Skeletal muscle tissue (tissue), 4 donors: ENCODE results near the gene SLC1A3. TPM values are rescaled to one million over a fixed set of nuclear protein-coding genes. Genes with fewer than 3 reads are reported as not detected.
"Not testable (repeated sequence)": the region's sequence is repeated elsewhere in the genome, so short reads cannot be mapped to it uniquely, and the experiment has no call there.

Experiments used
- H3K27ac ChIP-seq: one replicate; pipeline ENCODE4 v1.7.0; 2013; ENCODE audit warnings: mild to moderate bottlenecking, low read depth, low read length, inconsistent platforms
- H3K27me3 ChIP-seq, 3 donors: one replicate each; pipeline ENCODE4 v1.7.0; 2013; ENCODE audit warnings: low read length in 3 of 3; ENCODE audit not compliant: control insufficient read depth in 3 of 3, insufficient read depth in 3 of 3
- H3K36me3 ChIP-seq, 3 donors: one replicate each; pipeline ENCODE4 v1.7.0; 2013; ENCODE audit warnings: low read length in 3 of 3; ENCODE audit not compliant: control insufficient read depth in 3 of 3, insufficient read depth in 3 of 3
- H3K4me1 ChIP-seq, 3 donors: one replicate each; pipeline ENCODE4 v1.7.0; 2013; ENCODE audit warnings: low read length in 3 of 3, mild to moderate bottlenecking in 3 of 3; ENCODE audit not compliant: control insufficient read depth in 3 of 3, insufficient read depth in 3 of 3
- H3K4me3 ChIP-seq, 3 donors: one replicate each; pipeline ENCODE4 v1.7.0; 2013; ENCODE audit warnings: low read length in 3 of 3
- H3K9ac ChIP-seq, 3 donors: one replicate each; pipeline ENCODE4 v1.7.0; 2013; ENCODE audit warnings: low read length in 3 of 3, mild to moderate bottlenecking in 3 of 3, moderate library complexity in 2 of 3, low read depth in 1 of 3
- H3K9me3 ChIP-seq, 3 donors: one replicate each; pipeline ENCODE4 v1.7.0; 2013; ENCODE audit warnings: low read length in 3 of 3; ENCODE audit not compliant: control insufficient read depth in 3 of 3
- total RNA-seq: library from RNA; depleted of rRNA; stranded (reverse); fragments of >200 nt; gene quantifications from one replicate; pipeline ENCODE4 v1.2.3, GENCODE V29; 2014
- donor health status: Osteomylitis.

Gene SLC1A3
- total RNA-seq, 1 donor from 2014 or later, result 27.1 TPM

GRCh38 chr5:36581070-36581469, 25.3 kb upstream of the SLC1A3 start:
- Histone ChIP-seq H3K9me3 (no peaks in the 10 kb centered on the region), H3K27me3 (no peaks in the 10 kb centered on the region), H3K9ac (no peak overlapping the region), H3K36me3 (no peaks in the 10 kb centered on the region), H3K4me3 (no peak overlapping the region), H3K4me1 (no peaks in the 10 kb centered on the region), H3K27ac (no peak overlapping the region)

- Histone ChIP-seq H3K9ac (no peak overlapping the region), H3K27me3 (no peaks in the 10 kb centered on the region), H3K9me3 (no peaks in the 10 kb centered on the region), H3K36me3 (no peaks in the 10 kb centered on the region), H3K4me3 (no peak overlapping the region), H3K4me1 (no peaks in the 10 kb centered on the region), H3K27ac (no peak overlapping the region)
Measured at GRCh38 chr5:36584009-36584875, 22.2 kb upstream of the SLC1A3 start.

- no peaks in the 10 kb centered on the region for H3K36me3 ChIP-seq
- no peak overlapping the region for H3K27ac ChIP-seq
- no peaks in the 10 kb centered on the region for H3K27me3 ChIP-seq
- H3K9me3 ChIP-seq, result no peaks in the 10 kb centered on the region
- no peaks in the 10 kb centered on the region for H3K4me1 ChIP-seq
- no peak overlapping the region for H3K4me3 ChIP-seq
- H3K9ac ChIP-seq, result no peak overlapping the region
Measured at GRCh38 chr5:36585701-36586100, 20.7 kb upstream of the SLC1A3 start.

GRCh38 chr5:36587354-36587753, 19.1 kb upstream of the SLC1A3 start:
- Histone ChIP-seq H3K9ac (no peak overlapping the region), H3K4me3 (no peak overlapping the region), H3K27ac (no peak overlapping the region), H3K9me3 (no peaks in the 10 kb centered on the region), H3K36me3 (no peaks in the 10 kb centered on the region), H3K27me3 (no peaks in the 10 kb centered on the region), H3K4me1 (no peaks in the 10 kb centered on the region)

GRCh38 chr5:36589735-36590134, 16.7 kb upstream of the SLC1A3 start:
- H3K4me3 ChIP-seq, H3K4me1 ChIP-seq, H3K27ac ChIP-seq, H3K9ac ChIP-seq, H3K9me3 ChIP-seq, H3K36me3 ChIP-seq, H3K27me3 ChIP-seq: not testable (repeated sequence)

GRCh38 chr5:36590513-36591286, 15.7 kb upstream of the SLC1A3 start:
- H3K4me3 ChIP-seq, result no peak overlapping the region
- no peaks in the 10 kb centered on the region for H3K9me3 ChIP-seq
- no peaks in the 10 kb centered on the region for H3K36me3 ChIP-seq
- no peaks in the 10 kb centered on the region for H3K4me1 ChIP-seq
- H3K27me3 ChIP-seq, result no peaks in the 10 kb centered on the region
- no peak overlapping the region for H3K9ac ChIP-seq
- no peak overlapping the region for H3K27ac ChIP-seq

- H3K27ac ChIP-seq, result no peak overlapping the region
- no peaks in the 10 kb centered on the region for H3K36me3 ChIP-seq
- H3K27me3 ChIP-seq, result no peaks in the 10 kb centered on the region
- no peak overlapping the region for H3K9ac ChIP-seq
- H3K4me1 ChIP-seq, result no peaks in the 10 kb centered on the region
- H3K4me3 ChIP-seq, result no peak overlapping the region
- no peaks in the 10 kb centered on the region for H3K9me3 ChIP-seq
Measured at GRCh38 chr5:36593867-36594266, 12.5 kb upstream of the SLC1A3 start.

GRCh38 chr5:36596247-36596646, 10.2 kb upstream of the SLC1A3 start:
- Histone ChIP-seq H3K9me3 (no peaks in the 10 kb centered on the region), H3K27me3 (no peaks in the 10 kb centered on the region), H3K4me3 (no peak overlapping the region), H3K4me1 (no peaks in the 10 kb centered on the region), H3K27ac (no peak overlapping the region), H3K36me3 (no peaks in the 10 kb centered on the region), H3K9ac (no peak overlapping the region)

- Histone ChIP-seq H3K4me1 (no peaks in the 10 kb centered on the region), H3K9me3 (no peaks in the 10 kb centered on the region), H3K27ac (no peak overlapping the region), H3K27me3 (no peaks in the 10 kb centered on the region), H3K4me3 (no peak overlapping the region), H3K9ac (no peak overlapping the region), H3K36me3 (no peaks in the 10 kb centered on the region)
Measured at GRCh38 chr5:36596756-36597155, 9.7 kb upstream of the SLC1A3 start.

GRCh38 chr5:36598045-36598444, 8.4 kb upstream of the SLC1A3 start:
- no peak overlapping the region for H3K27ac ChIP-seq
- no peaks in the 10 kb centered on the region for H3K4me1 ChIP-seq
- H3K27me3 ChIP-seq, result no peaks in the 10 kb centered on the region
- no peaks in the 10 kb centered on the region for H3K9me3 ChIP-seq
- no peaks in the 10 kb centered on the region for H3K36me3 ChIP-seq
- H3K4me3 ChIP-seq, result no peak overlapping the region
- H3K9ac ChIP-seq, result no peak overlapping the region
